ENCODE measurements around the gene PALLD. TPM values are rescaled to one million over a fixed set of nuclear protein-coding genes. Genes with fewer than 3 reads are reported as not detected.

PALLD gene
- total and polyA plus RNA-seq, 2 donors (not counting 3 experiments of a cell fraction or from before 2014, with no cell fraction given) = 13.4 to 48.2 TPM

DNA sequence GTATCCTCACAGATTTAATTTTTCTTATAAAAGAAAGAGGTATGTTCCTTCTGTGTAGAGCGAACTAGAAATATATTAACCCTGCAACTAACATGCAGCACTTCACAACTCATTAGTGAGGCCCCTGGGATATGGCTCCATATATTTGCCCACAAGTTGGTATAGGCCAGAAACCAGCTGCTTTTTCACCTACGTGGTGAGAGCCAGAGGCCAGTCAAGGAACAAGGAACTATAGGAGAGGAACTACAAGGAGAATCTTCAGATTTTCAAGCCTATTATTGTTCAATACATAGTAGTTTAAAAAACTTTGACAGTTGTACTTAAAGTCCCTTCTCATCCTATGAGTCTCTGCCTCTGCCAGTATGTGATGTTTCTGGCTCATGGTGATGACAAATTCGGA, 307.3 kb downstream of the PALLD start:
- dilution Hi-C loops (cut with MboI; ENCODE audit: extremely low pct_ligation_motif_present, low sequenced_read_pairs) = no loop called here
- no peaks in the 10 kb centered on the region for H3K9me1 ChIP-seq (replicated peaks; ENCODE audit: control insufficient read depth, extremely low read depth, insufficient read depth, low read length)
- CTCF ChIA-PET = interaction anchor here (1.3 kb wide), 1 partner anchor 12 kb away, joined by 3 read pairs; no protein-coding TSS in a partner anchor
- TF ChIP-seq, protein P1, sequence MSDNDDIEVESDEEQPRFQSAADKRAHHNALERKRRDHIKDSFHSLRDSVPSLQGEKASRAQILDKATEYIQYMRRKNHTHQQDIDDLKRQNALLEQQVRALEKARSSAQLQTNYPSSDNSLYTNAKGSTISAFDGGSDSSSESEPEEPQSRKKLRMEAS (IDR thresholded peaks at IDR 0.05; ENCODE audit: insufficient read depth, insufficient read length) = no peak
- TF ChIP-seq, protein P2, sequence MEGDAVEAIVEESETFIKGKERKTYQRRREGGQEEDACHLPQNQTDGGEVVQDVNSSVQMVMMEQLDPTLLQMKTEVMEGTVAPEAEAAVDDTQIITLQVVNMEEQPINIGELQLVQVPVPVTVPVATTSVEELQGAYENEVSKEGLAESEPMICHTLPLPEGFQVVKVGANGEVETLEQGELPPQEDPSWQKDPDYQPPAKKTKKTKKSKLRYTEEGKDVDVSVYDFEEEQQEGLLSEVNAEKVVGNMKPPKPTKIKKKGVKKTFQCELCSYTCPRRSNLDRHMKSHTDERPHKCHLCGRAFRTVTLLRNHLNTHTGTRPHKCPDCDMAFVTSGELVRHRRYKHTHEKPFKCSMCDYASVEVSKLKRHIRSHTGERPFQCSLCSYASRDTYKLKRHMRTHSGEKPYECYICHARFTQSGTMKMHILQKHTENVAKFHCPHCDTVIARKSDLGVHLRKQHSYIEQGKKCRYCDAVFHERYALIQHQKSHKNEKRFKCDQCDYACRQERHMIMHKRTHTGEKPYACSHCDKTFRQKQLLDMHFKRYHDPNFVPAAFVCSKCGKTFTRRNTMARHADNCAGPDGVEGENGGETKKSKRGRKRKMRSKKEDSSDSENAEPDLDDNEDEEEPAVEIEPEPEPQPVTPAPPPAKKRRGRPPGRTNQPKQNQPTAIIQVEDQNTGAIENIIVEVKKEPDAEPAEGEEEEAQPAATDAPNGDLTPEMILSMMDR (IDR thresholded peaks at IDR 0.05; ENCODE audit: extremely low read depth in 1 of 2, insufficient read depth in 1 of 2, low read depth in 1 of 2, low read length in 2 of 2) = no peak
- TF ChIP-seq GATA2 (IDR thresholded peaks at IDR 0.05; ENCODE audit: insufficient read depth, insufficient read length, low read depth, low read length) (no peak), POLR2AphosphoS5 (IDR thresholded peaks at IDR 0.05; ENCODE audit: insufficient read depth, low read depth, low read length) (no peak), EZH2 (IDR thresholded peaks at IDR 0.05; ENCODE audit: borderline replicate concordance, low read depth, low read length, severe bottlenecking) (no peak), POLR2A (IDR thresholded peaks at IDR 0.05; ENCODE audit: low read depth, low read length) (no peak), JUN (IDR thresholded peaks at IDR 0.05; ENCODE audit: borderline replicate concordance, insufficient read depth, insufficient read length, low read depth) (no peak), FOS (IDR thresholded peaks at IDR 0.05; ENCODE audit: borderline replicate concordance, insufficient read depth, low read length) (no peak), MYC (IDR thresholded peaks at IDR 0.05; ENCODE audit: low read depth, low read length) (no peak)
- BruUV-seq (replicated peaks) = no TSS peak
- POLR2A ChIA-PET = no interaction called here
- H4K20me1 ChIP-seq (replicated peaks; ENCODE audit: control insufficient read depth, extremely low read depth, insufficient read depth, low read length) = no peaks in the 10 kb centered on the region
- no peak overlapping the region for H3K27ac ChIP-seq (ENCODE audit: insufficient read depth, low read depth, low read length)
- no peaks in the 10 kb centered on the region for H3K4me1 ChIP-seq (ENCODE audit: control insufficient read depth, extremely low read depth, insufficient read depth, low read length)
- no peak for DNase-seq (ENCODE audit: low read depth, low spot score)
- no peaks in the 10 kb centered on the region for H3K36me3 ChIP-seq (ENCODE audit: control insufficient read depth in 2 of 2, extremely low read depth in 1 of 2, insufficient read depth in 2 of 2, low read length in 2 of 2)
- H3K4me3 ChIP-seq (replicated peaks in 1 of 3; ENCODE audit: insufficient read depth in 1 of 3, low read depth in 1 of 3, low read length in 3 of 3) = no peak overlapping the region
- H3K27me3 ChIP-seq (ENCODE audit: control insufficient read depth in 2 of 2, insufficient read depth in 2 of 2, low read length in 2 of 2) = no peaks in the 10 kb centered on the region
- no peak overlapping the region for H3K9ac ChIP-seq (replicated peaks; ENCODE audit: extremely low read depth, insufficient read depth, low read length)
- H3K4me2 ChIP-seq (ENCODE audit: insufficient read depth, low read length) = no peak overlapping the region
- no peak overlapping the region for H2AFZ ChIP-seq (ENCODE audit: low read depth, low read length)
- H3K79me2 ChIP-seq (ENCODE audit: control insufficient read depth, insufficient read depth, low read length) = no peaks in the 10 kb centered on the region
- intact Hi-C loops (cut with micrococcal nuclease) = no loop called here
- H3K9me3 ChIP-seq (replicated peaks; ENCODE audit: control insufficient read depth, insufficient read depth, low read length) = no peaks in the 10 kb centered on the region
- FAIRE-seq = no peak

All from endothelial cell of umbilical vein (primary cell).